ENCODE data around the gene STARD9. TPM values are rescaled to one million over a fixed set of nuclear protein-coding genes. Genes with fewer than 3 reads are reported as not detected.
A peak's percentile ranks its signal among the peaks of the same experiment; 100 is the strongest.

STARD9 gene
- polyA plus RNA-seq, 3 donors, result 0.39 TPM; not detected in 2

GRCh38 chr15:42533246-42533645 is 42.2 kb upstream of the STARD9 start:
- Mint-ChIP-seq H3K4me3 (no peak overlapping the region), H3K27me3 (ENCODE audit: low read depth in 3 of 3) (no peaks in the 10 kb centered on the region), H3K27ac (peak overlapping the region in 1 of 7 donors; percentile 21), H3K4me1 (no peaks in the 10 kb centered on the region), H3K36me3 (peaks cover 67 to 82% of the 10 kb centered on the region in 2 donors), H3K9me3 (no peaks in the 10 kb centered on the region)
- no CpG with 5 or more reads among the region's 1 CpG for WGBS (ENCODE audit: insufficient coverage)
- no peaks in the 10 kb centered on the region for H3K79me2 ChIP-seq (ENCODE audit: insufficient read depth, low read length)
- H3K27ac ChIP-seq (ENCODE audit: low read depth in 1 of 2, low read length in 2 of 2), result no peak overlapping the region
- peaks cover 11% of the 10 kb centered on the region for H4K20me1 ChIP-seq (ENCODE audit: insufficient read depth, low read length)
- no peak for DNase-seq
- H3K9me3 ChIP-seq (replicated peaks in 1 of 2; ENCODE audit: control insufficient read depth in 1 of 2, insufficient read depth in 1 of 2, low read length in 2 of 2), result no peaks in the 10 kb centered on the region
- TF ChIP-seq CTCF (IDR thresholded peaks at IDR 0.05), result no peak
- peaks cover 58 to 99% of the 10 kb centered on the region in 2 donors for H3K36me3 ChIP-seq (replicated peaks in 1 of 2; ENCODE audit: control insufficient read depth in 1 of 2, insufficient read depth in 2 of 2, low read length in 2 of 2)
- H3K4me2 ChIP-seq (replicated peaks; ENCODE audit: extremely low read depth, low read length, poor library complexity, severe bottlenecking), result no peak overlapping the region
- H3K4me3 ChIP-seq (replicated peaks in 1 of 3; ENCODE audit: low read depth in 2 of 3, low read length in 3 of 3), result no peak overlapping the region
- H3K4me1 ChIP-seq (ENCODE audit: control insufficient read depth in 1 of 2, insufficient read depth in 2 of 2, low read length in 2 of 2), result no peaks in the 10 kb centered on the region
- H3K9ac ChIP-seq (ENCODE audit: insufficient read depth, low read length, poor library complexity, severe bottlenecking), result no peak overlapping the region
- H2AFZ ChIP-seq (ENCODE audit: insufficient read depth, low read depth, low read length, poor library complexity, severe bottlenecking), result no peak overlapping the region
- H3K27me3 ChIP-seq (ENCODE audit: control insufficient read depth in 2 of 2, insufficient read depth in 2 of 2, low read length in 2 of 2), result no peaks in the 10 kb centered on the region
- intact Hi-C loops (cut with micrococcal nuclease), result no loop called here

- H3K4me1 Mint-ChIP-seq, result peaks cover 41% of the 10 kb centered on the region
- Histone ChIP-seq H3K36me3 (replicated peaks in 1 of 2; ENCODE audit: control insufficient read depth in 1 of 2, insufficient read depth in 2 of 2, low read length in 2 of 2) (peaks cover 14 to 37% of the 10 kb centered on the region in 2 donors), H3K4me1 (ENCODE audit: control insufficient read depth in 1 of 2, insufficient read depth in 2 of 2, low read length in 2 of 2) (peaks cover 34 to 48% of the 10 kb centered on the region in 2 donors), H3K27me3 (ENCODE audit: control insufficient read depth in 2 of 2, insufficient read depth in 2 of 2, low read length in 2 of 2) (no peaks in the 10 kb centered on the region), H3K4me3 (replicated peaks in 1 of 3; ENCODE audit: low read depth in 2 of 3, low read length in 3 of 3) (peak overlapping the region in 1 of 3 experiments; percentile 30), H3K4me2 (replicated peaks; ENCODE audit: extremely low read depth, low read length, poor library complexity, severe bottlenecking) (peak overlapping the region; percentile 57), H3K27ac (ENCODE audit: low read depth in 1 of 2, low read length in 2 of 2) (peak overlapping the region; percentile 62 to 77), H2AFZ (ENCODE audit: insufficient read depth, low read depth, low read length, poor library complexity, severe bottlenecking) (no peak overlapping the region), H3K79me2 (ENCODE audit: insufficient read depth, low read length) (peaks cover 39% of the 10 kb centered on the region), H3K9me3 (replicated peaks in 1 of 2; ENCODE audit: control insufficient read depth in 1 of 2, insufficient read depth in 1 of 2, low read length in 2 of 2) (no peaks in the 10 kb centered on the region), H3K9ac (ENCODE audit: insufficient read depth, low read length, poor library complexity, severe bottlenecking) (no peak overlapping the region), H4K20me1 (ENCODE audit: insufficient read depth, low read length) (no peaks in the 10 kb centered on the region)
- peak; percentile 47 to 73 (median 67) for DNase-seq
- intact Hi-C loops (cut with micrococcal nuclease), result no loop called here
- WGBS (ENCODE audit: insufficient coverage), result 50% methylated on average over 3 of the region's 4 CpGs
- H3K27ac Mint-ChIP-seq, result peak overlapping the region; percentile 73 to 94 (median 90)
- H3K9me3 Mint-ChIP-seq, result peaks cover 0 to 2% (median 0%) of the 10 kb centered on the region in 7 donors
- H3K36me3 Mint-ChIP-seq, result peaks cover 19 to 48% of the 10 kb centered on the region in 2 donors
- H3K27me3 Mint-ChIP-seq (ENCODE audit: low read depth in 3 of 3), result no peaks in the 10 kb centered on the region
- peak overlapping the region; percentile 52 to 53 for H3K4me3 Mint-ChIP-seq
- TF ChIP-seq CTCF (IDR thresholded peaks at IDR 0.05), result no peak
Observed at GRCh38 chr15:42544853-42545629, 30.4 kb upstream of the STARD9 start.
